A549 treated with CpdA at 1 μM for 4 hours (cell line): ENCODE results near the gene PCYT1A. TPM values are rescaled to one million over a fixed set of nuclear protein-coding genes. Genes with fewer than 3 reads are reported as not detected.

Experiments
- total RNA-seq: library from RNA; stranded (reverse); fragments of 200-300 nt; extraction: Qiagen RNA extraction; gene quantifications from 5 replicates; pipeline ENCODE4 v1.2.3, GENCODE V29; 2022; ENCODE audit warnings: low read depth

Gene PCYT1A
- 29.9 to 41.7 TPM (median 34.6 TPM) in 5 replicates for total RNA-seq

DNA sequence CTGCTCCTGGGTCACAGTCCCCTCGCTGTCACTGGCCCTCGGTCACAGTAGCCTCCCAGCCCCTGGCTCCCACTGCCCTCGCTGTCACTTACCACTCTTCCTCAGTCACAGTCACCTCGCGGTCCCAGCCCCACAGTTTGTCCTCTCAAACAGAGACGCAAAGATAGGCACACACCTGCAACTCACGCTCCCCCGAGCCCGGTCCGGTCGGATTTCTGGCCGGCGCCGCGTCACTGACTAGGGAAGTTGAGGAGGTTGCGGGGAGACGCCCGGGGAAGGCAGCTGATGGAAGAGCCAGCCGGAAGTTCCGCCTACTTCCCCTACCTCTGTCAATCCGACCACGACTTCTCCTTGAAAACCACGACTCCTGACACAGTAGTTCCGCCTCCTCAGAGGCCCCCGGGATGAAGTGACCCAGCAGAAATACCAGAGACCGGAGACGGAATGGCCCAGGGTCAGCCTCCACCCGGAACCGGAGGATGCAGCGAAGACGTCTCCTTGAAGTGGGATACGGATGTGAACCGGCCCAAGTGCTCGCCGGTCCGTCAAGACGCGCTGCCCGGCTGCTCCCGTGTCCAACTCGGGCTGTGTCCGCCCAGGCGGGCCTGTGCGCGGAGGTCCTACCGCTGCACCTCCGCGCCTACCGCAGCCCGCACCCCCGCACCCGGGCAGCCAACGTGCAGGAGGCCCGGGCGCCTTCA lies at the start of gene PCYT1A:
Gene PCYT1A, minus strand, starts transcription at position 287 of the 701 bp plus-strand sequence. CDS start 17,195 bp downstream, outside the sequence.

DNA sequence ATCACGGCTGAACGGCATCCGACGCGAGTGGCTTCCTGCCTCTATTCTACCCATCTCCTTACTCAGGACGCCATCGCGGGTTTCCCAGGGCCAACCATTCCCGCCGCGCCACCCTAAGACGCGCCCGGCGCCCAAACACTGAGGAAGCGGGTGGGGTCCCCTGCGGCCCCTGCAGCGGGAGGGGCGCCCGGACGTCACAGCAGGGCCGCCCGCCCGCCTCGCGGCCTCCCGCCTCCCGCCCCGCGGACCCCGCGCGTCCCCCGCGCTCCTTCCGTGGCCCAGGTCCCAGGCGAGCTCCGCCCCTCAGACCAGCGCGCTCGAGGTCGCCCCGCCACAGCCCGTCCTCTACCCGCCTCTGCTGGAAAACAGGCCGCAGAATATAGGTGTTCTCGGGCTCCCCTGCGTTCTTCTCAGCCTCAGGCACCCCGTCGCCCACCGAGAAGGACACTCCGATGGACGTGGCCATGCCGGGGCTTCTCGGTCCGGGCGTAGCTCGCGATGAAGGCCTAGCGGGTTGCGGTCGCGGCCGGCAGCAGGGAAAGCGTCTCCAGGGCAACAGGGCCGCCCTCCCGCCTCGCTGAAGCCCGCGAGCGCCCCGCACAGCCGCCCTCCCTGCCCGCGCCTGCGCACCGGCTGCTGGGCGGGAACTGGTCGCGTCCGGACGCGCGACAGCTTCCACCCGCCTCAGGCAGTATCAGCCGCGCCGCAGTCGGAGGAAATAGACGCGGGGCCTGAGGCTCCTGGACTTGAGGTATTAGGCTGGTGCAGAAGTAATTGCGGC lies 30.4 kb upstream of the PCYT1A start, which contains the start of gene DYNLT2B:
Gene DYNLT2B, minus strand, starts transcription at position 554 of the 781 bp plus-strand sequence. Its CDS starts 88 bp downstream, at position 466.

DNA sequence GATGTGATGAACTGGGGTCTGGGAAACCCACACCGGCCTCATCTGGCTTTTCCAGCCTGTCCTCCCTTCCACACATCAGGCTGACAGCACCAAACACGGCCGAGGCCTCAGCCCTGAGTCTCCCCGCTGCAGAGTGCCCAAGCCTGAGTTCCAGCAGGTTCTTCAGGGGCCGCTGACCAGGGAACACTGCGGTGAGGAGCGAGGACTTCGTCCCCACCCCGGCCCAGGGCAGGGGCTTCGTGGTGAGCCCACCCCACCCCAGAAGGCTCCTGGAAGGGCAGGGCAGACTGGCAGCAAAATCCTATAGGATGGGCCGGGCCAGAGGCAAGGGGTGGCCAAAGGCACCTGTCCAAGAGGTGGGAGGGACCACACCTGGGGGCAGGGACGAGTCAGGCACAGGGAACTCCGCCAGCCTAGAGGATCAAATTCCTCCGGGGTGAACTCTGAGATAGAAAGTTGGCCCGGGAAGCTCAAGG lies 71.4 kb downstream of the PCYT1A start, which contains the start of gene SLC51A:
Gene SLC51A, plus strand, starts transcription at position 446 of the 476 bp plus-strand sequence. CDS start 179 bp downstream, outside the sequence.

DNA sequence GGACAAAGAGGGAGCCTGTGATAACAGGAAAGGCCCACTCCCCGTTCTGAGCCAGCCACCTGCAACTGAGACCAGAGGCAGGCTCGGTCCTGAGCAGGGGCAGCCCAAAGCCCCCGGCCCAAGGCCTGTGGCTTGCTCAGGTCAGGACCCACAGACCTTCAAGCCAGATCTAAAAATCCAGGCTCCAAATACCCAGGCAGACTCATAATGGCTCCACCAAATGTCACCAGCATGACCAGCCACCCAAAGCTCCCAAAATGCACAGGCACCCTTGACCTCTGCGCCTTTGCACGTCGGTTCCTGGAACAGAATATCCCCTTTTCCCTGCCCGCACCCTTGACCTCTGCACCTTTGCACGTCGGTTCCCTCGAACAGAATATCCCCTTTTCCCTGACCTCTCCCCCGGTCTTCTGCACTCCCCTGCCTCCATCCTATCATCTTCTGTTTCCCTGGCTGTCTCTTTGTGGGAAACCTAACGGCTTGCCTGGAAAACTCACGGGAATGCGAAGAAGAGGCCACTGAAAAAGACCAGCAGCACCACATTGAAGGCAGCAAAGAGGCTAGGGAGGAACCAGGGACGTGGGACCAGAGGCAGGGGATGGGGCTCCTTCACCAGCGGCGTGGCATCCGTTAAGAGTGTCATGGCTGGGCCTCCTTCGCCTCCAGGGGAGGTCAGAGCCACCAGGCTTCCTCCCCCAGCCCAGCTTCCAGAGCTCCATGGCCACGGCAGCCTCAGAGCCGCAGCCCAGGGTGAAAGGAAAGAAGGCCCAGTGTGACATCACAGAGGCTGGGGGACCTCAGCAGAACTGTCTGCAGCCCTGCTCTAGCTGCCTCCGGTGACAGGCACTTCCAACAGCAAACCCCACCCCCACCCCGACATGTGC lies 76.6 kb downstream of the PCYT1A start, which contains the start of gene ZDHHC19:
Gene ZDHHC19, minus strand, starts transcription at position 728 of the 884 bp plus-strand sequence. Its CDS starts 85 bp downstream, at position 643.

Other genes with a start within 250 kb of the PCYT1A start
- 89.2 to 116 TPM (median 101 TPM) in 5 replicates for gene TFRC, start 205.6 kb downstream of the PCYT1A start, total RNA-seq
- 0.14 to 0.60 TPM in 2 of 5 replicates, not detected in the others for gene ZDHHC19, start 76.3 kb downstream of the PCYT1A start, total RNA-seq
- not detected in 5 replicates for gene SLC51A, start 71.2 kb downstream of the PCYT1A start, total RNA-seq
- 23.0 to 26.1 TPM (median 23.6 TPM) in 5 replicates for gene DYNLT2B, start 30.5 kb upstream of the PCYT1A start, total RNA-seq
- gene TM4SF19, start 50.7 kb upstream of the PCYT1A start, total RNA-seq = 8.5 to 12.0 TPM (median 10.8 TPM) in 5 replicates
- gene UBXN7, start 144.7 kb upstream of the PCYT1A start, total RNA-seq = 5.7 to 10.1 TPM (median 9.1 TPM) in 5 replicates
- 4.2 to 5.6 TPM (median 4.5 TPM) in 5 replicates for gene RNF168, start 216.0 kb upstream of the PCYT1A start, total RNA-seq
- gene SMCO1, start 227.6 kb upstream of the PCYT1A start, total RNA-seq = not detected in 5 replicates